Measurements from ENCODE around the gene IL34.

DNA sequence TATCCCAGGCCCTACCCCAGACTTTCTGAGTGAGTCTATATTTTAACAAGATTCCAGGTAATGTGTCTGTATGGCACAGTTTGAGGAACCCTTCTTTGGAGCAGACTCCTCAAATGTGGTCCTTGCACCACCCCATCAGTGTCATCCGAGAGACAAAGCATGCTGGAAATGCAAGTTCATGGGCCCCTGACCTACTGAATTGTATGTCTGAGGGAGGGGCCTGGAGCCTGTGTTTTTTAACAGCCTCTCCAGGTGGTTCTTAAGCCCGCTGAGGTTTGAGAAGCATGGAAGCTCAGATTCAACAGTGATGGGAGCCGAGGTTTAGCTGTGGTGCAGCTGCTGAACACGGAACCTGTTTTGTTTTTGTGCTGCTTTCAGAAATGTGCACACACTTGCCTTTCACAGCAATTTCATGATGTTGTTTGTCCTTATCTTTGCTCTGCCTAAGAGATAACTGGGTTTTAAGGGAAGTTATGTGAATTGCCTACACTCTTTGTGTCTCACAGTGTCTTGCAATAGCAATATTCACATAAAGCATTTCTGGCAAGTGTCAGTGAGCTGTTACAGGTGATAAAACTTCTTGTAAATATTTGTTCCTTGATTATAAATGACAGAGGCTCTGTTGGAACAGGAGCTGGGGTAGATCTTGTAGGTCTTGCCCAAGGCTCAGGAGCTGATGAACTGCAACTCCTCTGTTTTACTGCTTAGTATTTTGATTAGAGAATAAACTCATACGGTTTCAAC lies 32.0 kb upstream of the IL34 start:
- TF ChIP-seq GABPA (IDR thresholded peaks at IDR 0.05; ENCODE audit: low read depth), result no peak
- no peak for TF ChIP-seq POLR2AphosphoS5 (IDR thresholded peaks at IDR 0.05; ENCODE audit: low read depth)
- TF ChIP-seq, protein P1, sequence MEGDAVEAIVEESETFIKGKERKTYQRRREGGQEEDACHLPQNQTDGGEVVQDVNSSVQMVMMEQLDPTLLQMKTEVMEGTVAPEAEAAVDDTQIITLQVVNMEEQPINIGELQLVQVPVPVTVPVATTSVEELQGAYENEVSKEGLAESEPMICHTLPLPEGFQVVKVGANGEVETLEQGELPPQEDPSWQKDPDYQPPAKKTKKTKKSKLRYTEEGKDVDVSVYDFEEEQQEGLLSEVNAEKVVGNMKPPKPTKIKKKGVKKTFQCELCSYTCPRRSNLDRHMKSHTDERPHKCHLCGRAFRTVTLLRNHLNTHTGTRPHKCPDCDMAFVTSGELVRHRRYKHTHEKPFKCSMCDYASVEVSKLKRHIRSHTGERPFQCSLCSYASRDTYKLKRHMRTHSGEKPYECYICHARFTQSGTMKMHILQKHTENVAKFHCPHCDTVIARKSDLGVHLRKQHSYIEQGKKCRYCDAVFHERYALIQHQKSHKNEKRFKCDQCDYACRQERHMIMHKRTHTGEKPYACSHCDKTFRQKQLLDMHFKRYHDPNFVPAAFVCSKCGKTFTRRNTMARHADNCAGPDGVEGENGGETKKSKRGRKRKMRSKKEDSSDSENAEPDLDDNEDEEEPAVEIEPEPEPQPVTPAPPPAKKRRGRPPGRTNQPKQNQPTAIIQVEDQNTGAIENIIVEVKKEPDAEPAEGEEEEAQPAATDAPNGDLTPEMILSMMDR (IDR thresholded peaks at IDR 0.05; ENCODE audit: insufficient read depth, low read length), result no peak
- TF ChIP-seq, protein P2, sequence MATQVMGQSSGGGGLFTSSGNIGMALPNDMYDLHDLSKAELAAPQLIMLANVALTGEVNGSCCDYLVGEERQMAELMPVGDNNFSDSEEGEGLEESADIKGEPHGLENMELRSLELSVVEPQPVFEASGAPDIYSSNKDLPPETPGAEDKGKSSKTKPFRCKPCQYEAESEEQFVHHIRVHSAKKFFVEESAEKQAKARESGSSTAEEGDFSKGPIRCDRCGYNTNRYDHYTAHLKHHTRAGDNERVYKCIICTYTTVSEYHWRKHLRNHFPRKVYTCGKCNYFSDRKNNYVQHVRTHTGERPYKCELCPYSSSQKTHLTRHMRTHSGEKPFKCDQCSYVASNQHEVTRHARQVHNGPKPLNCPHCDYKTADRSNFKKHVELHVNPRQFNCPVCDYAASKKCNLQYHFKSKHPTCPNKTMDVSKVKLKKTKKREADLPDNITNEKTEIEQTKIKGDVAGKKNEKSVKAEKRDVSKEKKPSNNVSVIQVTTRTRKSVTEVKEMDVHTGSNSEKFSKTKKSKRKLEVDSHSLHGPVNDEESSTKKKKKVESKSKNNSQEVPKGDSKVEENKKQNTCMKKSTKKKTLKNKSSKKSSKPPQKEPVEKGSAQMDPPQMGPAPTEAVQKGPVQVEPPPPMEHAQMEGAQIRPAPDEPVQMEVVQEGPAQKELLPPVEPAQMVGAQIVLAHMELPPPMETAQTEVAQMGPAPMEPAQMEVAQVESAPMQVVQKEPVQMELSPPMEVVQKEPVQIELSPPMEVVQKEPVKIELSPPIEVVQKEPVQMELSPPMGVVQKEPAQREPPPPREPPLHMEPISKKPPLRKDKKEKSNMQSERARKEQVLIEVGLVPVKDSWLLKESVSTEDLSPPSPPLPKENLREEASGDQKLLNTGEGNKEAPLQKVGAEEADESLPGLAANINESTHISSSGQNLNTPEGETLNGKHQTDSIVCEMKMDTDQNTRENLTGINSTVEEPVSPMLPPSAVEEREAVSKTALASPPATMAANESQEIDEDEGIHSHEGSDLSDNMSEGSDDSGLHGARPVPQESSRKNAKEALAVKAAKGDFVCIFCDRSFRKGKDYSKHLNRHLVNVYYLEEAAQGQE (IDR thresholded peaks at IDR 0.05; ENCODE audit: insufficient replicate concordance, low read depth), result no peak

Data from HL-60 (cell line).